ENCODE data around the gene MALRD1.

The MALRD1 gene

DNA sequence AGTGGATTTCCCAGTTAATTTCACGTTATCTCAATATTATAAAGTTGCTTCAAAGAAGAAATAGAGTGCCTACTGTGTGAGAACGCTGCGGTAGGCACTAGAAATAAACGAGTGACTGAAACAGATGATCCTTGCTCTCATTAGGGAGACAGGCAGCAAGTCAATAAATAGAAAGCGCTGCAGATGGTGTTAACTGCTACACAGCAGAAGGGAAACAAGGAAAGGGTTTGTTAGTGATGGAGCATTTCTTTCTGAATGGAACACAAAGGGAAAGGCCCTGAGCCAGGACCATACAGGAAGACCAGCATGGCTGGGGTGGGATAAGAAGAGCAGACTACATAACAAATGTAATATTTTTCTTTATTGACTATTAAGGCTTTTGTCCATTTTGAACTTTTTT, 235.2 kb downstream of the MALRD1 start:
- H3K4me3 ChIP-seq (ENCODE audit: low read depth, low read length), result no peak overlapping the region
- TF ChIP-seq, protein P1, sequence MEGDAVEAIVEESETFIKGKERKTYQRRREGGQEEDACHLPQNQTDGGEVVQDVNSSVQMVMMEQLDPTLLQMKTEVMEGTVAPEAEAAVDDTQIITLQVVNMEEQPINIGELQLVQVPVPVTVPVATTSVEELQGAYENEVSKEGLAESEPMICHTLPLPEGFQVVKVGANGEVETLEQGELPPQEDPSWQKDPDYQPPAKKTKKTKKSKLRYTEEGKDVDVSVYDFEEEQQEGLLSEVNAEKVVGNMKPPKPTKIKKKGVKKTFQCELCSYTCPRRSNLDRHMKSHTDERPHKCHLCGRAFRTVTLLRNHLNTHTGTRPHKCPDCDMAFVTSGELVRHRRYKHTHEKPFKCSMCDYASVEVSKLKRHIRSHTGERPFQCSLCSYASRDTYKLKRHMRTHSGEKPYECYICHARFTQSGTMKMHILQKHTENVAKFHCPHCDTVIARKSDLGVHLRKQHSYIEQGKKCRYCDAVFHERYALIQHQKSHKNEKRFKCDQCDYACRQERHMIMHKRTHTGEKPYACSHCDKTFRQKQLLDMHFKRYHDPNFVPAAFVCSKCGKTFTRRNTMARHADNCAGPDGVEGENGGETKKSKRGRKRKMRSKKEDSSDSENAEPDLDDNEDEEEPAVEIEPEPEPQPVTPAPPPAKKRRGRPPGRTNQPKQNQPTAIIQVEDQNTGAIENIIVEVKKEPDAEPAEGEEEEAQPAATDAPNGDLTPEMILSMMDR (IDR thresholded peaks at IDR 0.05; ENCODE audit: insufficient read depth, low read depth, low read length, missing control alignments), result no peak
- DNase-seq (ENCODE audit: low read depth), result no peak

DNA sequence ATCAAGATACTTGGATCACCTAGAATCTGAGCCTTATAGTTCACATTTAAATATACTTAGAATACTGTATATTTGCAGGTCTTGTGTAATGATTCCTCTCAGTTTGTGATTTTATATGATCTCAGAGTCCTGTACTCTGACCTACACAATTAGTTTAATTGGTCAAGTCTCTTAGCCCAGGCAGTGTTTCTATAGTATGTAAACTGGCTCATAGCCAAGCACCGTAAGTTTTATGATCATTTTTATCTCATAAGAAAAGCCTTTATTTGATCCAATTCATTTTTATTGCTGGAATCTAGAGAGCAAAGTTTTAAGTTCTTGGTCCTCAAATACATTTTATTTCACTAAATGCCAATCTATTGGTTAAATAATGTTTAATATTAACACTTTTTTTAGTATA, 242.2 kb downstream of the MALRD1 start:
- TF ChIP-seq, protein P1 (IDR thresholded peaks at IDR 0.05; ENCODE audit: insufficient read depth, low read depth, low read length, missing control alignments), result no peak
- no peak for DNase-seq (ENCODE audit: low read depth)

DNA sequence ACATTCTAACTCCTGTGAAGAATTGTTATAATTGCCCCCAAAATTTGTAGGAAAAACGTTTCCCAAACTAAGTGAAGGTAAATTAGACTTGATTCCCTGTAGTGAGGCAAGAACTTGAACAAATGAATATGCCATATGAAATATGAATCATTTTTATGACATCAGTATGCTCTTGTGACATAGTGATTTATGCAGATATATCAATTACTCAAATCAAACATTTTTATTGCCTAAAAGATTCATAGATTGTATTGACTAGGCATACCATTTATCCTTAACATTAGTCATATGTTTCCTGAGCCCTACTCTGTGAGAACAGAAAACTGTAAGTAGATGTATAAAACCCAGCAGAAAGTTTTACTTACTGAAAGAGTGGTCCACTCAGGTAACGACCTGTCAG, 245.6 kb downstream of the MALRD1 start:
- no peak for DNase-seq (ENCODE audit: low read depth)
- TF ChIP-seq, protein P1 (IDR thresholded peaks at IDR 0.05; ENCODE audit: insufficient read depth, low read depth, low read length, missing control alignments), result no peak

More for the DNA sequence above, 242.2 kb downstream of the MALRD1 start:
- no peak overlapping the region for H3K4me3 ChIP-seq (ENCODE audit: low read depth, low read length)

DNA sequence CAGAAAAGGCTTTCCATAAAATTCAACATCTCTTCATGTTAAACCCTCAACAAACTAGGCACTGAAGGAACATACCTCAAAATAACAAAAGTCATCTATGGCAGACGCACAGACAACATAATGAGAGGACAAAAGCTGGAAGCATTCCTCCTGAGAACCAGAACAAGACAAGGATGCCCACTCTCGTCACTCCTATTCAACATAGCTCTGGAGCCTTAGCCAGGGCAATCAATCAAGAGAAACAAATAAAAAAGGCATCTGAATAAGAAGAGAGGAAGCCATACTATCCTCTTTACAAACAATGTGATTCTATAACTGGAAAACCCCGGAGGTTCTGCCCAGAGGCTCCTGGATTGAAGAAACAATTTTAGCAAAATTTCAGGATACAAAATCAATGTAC, 251.0 kb downstream of the MALRD1 start:
- TF ChIP-seq, protein P1 (IDR thresholded peaks at IDR 0.05; ENCODE audit: insufficient read depth, low read depth, low read length, missing control alignments), result no peak
- no peak for DNase-seq (ENCODE audit: low read depth)

More for the DNA sequence above, 245.6 kb downstream of the MALRD1 start:
- no peak overlapping the region for H3K4me3 ChIP-seq (ENCODE audit: low read depth, low read length)

DNA sequence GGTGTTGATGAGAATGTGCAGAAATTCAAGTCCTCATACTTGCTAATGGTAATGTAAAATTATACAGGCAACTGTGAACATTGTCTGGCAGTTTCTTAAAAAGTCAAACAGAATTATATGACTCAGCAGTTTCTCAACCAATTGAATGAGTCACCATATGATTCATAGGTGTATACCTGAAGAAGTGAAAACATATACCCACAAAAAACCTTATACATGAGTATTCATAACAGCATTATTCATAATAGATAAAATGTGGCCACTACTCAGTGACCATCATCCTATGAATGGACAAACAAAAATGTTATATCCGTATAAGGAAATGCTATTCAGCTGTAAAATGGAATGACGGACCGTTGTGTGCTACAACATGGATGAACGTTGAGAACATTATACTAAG, 253.5 kb downstream of the MALRD1 start:
- DNase-seq (ENCODE audit: low read depth), result no peak
- no peak overlapping the region for H3K4me3 ChIP-seq (ENCODE audit: low read depth, low read length)
- TF ChIP-seq, protein P1 (IDR thresholded peaks at IDR 0.05; ENCODE audit: insufficient read depth, low read depth, low read length, missing control alignments), result no peak

More for the DNA sequence above, 251.0 kb downstream of the MALRD1 start:
- no peak overlapping the region for H3K4me3 ChIP-seq (ENCODE audit: low read depth, low read length)

DNA sequence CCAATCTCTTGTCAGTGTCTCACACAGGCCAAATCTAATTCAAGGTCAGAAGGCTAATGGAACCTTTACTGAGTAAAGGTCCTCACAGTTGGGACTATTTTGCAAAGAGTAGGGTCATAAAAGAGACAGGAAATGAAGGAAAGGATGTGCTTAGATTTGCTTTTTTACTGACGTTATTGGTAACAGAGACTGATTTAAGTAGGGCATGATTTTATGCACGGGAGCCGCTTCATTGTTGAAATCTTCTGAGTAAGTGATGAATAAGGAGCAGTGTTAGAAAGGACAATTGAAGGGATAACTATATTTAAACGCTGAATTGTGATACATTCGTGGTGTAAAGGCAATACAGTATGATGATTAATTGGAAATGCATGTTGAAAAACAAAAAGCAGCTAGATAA, 261.5 kb downstream of the MALRD1 start:
- no peak for DNase-seq (ENCODE audit: low read depth)
- TF ChIP-seq, protein P1 (IDR thresholded peaks at IDR 0.05; ENCODE audit: insufficient read depth, low read depth, low read length, missing control alignments), result no peak

DNA sequence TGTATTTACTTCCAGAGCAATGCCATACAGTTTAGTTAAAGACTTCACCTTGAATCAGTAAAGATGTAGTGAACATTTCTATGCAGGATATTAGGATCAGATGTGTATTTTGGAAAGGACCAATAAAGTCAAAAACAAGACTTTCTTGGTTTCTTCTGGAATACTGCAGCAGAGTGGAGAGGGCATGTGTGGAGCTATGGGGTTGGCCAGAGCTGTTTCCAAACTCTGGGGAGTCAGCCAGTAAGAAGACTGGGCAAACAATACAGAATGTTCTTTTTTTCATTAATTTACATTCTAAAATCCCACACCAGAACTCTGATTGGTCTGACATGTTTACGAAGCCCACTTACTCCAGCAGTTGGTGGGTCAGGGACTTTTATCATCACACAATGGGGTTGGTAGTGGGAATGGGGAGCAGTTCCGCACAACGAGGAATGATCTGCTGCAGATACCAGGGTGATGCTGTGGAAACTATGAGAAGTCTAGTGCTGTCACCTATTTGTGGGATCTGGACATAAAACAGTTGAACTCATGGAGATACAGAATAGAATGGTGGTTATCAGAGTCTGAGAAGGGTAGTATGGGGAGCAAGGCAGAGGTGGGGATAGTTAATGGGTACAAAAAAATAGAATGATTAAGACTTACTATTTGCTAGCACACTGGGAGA, 267.7 kb downstream of the MALRD1 start:
- no peak overlapping the region for H3K4me3 ChIP-seq (ENCODE audit: low read depth, low read length)
- no peak for DNase-seq (ENCODE audit: low read depth)
- TF ChIP-seq, protein P1 (IDR thresholded peaks at IDR 0.05; ENCODE audit: insufficient read depth, low read depth, low read length, missing control alignments), result no peak

More for the DNA sequence above, 261.5 kb downstream of the MALRD1 start:
- H3K4me3 ChIP-seq (ENCODE audit: low read depth, low read length), result no peak overlapping the region

Measured in GM12865 (cell line).